Neural cell (in vitro differentiated cells): Measurements from ENCODE around the gene ELANE.
A peak's percentile ranks its signal among the peaks of the same experiment; 100 is the strongest.

Experiments used
- CTCF ChIP-seq: fragments of 450-650 bp; IDR thresholded peaks from 2 replicates; pipeline ENCODE4 v1.5.1; 2014; ENCODE audit warnings: antibody characterized with exemption, mild to moderate bottlenecking, moderate library complexity; ENCODE audit not compliant: poor library complexity, severe bottlenecking
- EP300 ChIP-seq: fragments of 450-650 bp; conservative IDR thresholded peaks from 2 replicates; pipeline ENCODE4 v1.6.1; 2014; ENCODE audit warnings: antibody characterized with exemption, mild to moderate bottlenecking, moderate library complexity; ENCODE audit not compliant: poor library complexity, severe bottlenecking
- EZH2 ChIP-seq: fragments of 200-600, 300-800 bp; shearing (Covaris generic), sonication (generic); IDR thresholded peaks from 2 replicates; pipeline ENCODE4 v1.6.1; 2014; ENCODE audit warnings: antibody characterized with exemption, low read length, borderline replicate concordance, mild to moderate bottlenecking; ENCODE audit not compliant: insufficient read depth, poor library complexity, severe bottlenecking
- MXI1 ChIP-seq: fragments of 450-650 bp; conservative IDR thresholded peaks from 2 replicates; pipeline ENCODE4 v1.6.1; 2014; ENCODE audit warnings: antibody characterized with exemption, mild to moderate bottlenecking; ENCODE audit not compliant: poor library complexity, severe bottlenecking
- POLR2AphosphoS5 ChIP-seq: IDR thresholded peaks from 2 replicates; pipeline ENCODE4 v1.6.1; 2012
- RAD21 ChIP-seq: fragments of 450-650 bp; conservative IDR thresholded peaks from 2 replicates; pipeline ENCODE4 v1.6.1; 2014; ENCODE audit warnings: antibody characterized with exemption, mild to moderate bottlenecking, moderate library complexity
- REST ChIP-seq: IDR thresholded peaks from 2 replicates; pipeline ENCODE4 v1.6.1; 2012; ENCODE audit warnings: borderline replicate concordance
- SMC3 ChIP-seq: fragments of 450-650 bp; conservative IDR thresholded peaks from 2 replicates; pipeline ENCODE4 v1.6.1; 2014; ENCODE audit warnings: antibody characterized with exemption, mild to moderate bottlenecking, moderate library complexity; ENCODE audit not compliant: poor library complexity

GRCh38 chr19:815079-815774 lies 36.9 kb upstream of the ELANE start:
- TF ChIP-seq CTCF (no peak), EZH2 (no peak), REST (no peak), EP300 (no peak), POLR2AphosphoS5 (peak; percentile 11), SMC3 (no peak), RAD21 (no peak), MXI1 (no peak)
